ENCODE data around the gene DCAF15.

DCAF15 gene

DNA sequence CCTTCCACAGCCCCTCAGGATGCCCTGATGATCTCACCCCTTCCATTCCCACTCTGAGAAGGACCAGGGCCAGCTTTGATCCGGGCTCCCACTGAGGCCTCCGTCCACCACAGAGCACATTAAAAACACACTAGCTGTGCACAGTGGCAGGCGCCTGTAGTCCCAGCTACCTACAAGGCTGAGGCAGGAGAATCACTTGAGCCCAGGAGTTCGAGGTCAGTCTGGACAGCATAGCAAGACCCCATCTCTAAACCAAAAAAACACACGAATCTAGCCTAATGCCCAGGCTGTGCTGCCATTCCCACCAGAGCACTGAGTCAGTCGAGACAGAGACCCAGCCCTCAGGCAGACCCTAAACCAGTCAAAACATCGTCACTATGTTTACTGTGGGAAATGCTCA lies 39.7 kb downstream of the DCAF15 start:
- DNase-seq: no peak

DNA sequence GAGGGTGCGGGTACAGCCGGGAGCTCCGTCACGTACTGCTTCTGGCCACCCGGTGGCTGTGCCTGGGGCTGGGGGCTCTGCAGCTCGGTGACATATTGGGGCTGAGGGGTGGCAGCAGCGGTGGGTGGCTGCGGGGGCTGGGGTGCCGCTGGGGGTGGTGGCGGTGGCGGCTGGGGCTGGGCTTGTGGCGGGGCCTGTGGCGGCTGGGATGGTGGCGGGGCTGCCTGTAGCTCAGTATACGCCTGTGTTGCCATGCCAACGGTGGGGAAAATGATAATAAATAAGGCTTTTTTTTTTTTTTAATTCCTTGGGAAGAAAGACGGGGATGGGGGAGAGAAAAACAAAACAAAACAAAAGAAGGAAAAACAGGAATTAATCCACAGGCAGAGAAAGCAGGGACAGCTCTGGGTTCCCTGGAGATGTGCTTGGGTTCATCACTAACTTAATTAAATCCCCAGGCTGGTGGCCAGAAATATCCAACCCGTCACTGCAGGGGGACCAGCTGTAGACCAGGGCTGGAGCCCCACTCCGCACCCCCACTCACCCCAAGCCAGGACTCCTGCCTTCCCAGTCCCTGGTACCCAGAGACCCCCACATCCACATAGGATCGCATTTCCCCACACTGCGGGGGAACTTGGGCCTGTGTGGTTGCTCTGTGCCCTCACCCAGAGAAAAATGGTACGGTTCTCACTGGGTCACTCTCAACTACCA lies 41.4 kb downstream of the DCAF15 start:
- DNase-seq: peak in 2 of 56 donors; percentile 3 to 15

DNA sequence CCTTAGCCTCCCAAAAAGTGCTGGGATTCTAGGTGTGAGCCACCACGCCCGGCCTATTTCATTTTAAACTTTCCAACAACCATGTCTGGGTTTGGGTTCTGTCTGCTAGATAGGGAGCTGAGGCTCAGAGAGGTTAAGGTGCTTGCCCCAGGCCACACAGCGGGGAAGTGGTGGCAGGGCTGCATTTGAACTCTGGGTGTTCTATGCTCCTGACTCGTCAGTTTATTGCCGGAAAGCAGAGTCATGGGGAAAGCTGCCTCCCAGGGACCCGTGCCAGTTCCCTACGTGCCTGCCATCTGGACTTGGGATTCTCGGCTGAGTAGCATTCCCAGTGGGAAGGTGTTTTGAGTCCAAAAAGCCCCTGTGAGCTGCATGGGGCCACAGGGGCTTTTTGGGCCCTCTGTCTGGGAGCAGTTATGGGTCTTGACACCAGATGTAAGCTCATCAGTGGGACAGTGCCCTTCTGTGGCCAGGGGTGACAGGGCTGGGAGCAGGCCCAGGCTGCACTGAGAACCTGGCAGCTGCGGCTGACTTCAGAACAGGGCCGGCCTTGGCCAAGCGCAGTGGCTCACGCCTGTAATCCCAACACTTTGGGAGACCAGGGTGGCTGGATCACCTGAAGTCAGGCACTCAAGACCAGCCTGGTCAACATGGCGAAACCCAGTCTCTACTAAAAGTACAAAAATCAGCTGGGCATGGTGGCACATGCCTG lies 42.9 kb downstream of the DCAF15 start:
- peak in 8 of 56 donors; percentile 8 to 49 (median 26) for DNase-seq

DNA sequence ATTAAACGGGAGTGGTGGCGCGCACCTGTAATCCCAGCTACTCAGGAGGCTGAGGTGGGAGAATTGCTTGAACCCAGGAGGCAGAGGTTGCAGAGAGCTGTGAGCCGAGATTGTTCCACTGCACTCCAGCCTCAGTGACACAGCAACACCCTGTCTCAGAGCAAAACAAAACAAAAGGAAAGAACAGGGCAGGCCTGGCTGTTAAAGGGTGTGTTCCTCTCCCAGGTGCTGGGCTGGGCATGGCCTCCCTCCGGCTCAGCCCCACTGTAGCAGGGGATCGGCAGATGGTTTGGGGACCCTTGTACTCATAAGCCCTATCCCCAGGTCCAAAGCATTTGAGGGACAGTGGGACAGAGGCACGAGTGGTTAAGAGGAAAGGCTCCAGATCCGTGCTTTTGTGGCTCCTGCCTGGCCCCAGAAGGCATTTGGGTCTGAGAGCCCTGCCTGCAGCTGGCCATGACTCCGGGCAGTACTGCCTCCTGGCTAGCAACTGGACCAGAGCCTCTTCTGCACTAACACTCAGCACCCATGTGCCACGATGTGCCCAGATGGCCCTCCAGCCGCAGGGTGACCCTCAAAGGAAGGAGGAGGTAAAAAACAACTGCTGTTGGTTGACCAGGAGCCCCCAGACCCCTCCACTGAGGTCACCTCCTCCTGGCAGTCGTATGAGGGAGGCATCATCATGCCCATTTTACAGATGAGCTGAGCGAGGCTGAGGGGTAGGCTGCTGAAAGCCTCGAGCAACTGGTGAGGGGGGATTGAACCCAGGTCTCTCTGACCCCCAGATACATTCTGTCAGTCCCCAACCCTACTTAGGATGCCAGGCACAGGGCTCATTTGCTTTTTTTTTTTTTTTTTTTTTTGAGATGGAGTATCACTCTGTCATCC lies 43.8 kb downstream of the DCAF15 start:
- no peak for DNase-seq

DNA sequence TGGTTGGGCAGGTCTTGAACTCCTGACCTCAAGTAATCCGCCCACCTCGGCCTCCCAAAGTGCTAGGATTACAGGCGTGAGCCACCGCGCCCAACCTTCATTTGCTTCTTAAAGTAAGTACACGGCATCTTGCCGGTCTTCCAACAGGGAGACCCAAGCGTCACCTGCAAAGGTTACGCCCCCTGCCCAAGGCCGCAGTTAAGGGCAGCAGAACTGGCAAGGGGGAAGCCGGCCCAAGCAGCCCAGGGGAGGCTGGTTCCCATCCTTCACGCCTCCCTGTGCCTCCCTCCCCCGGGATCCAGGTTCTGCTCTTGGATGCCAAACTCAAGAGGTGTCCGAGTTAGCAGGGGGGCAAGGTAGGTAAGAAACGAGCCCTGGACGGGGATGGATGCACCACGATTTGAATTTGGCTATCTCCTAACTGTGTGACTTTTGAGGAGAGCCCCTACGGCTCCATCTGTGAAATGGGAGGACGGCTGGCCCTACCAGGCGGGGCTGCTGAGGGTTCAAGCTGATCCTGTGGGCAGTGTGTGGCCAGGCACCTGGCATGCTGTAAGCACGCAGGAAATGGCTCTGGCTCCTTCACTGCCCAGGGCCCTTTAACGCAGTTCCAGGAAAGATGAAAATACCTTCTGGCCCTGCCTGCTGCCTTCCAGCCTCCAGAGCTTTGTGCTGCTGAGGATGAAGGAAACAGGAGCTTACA lies 44.8 kb downstream of the DCAF15 start:
- DNase-seq: no peak

DNA sequence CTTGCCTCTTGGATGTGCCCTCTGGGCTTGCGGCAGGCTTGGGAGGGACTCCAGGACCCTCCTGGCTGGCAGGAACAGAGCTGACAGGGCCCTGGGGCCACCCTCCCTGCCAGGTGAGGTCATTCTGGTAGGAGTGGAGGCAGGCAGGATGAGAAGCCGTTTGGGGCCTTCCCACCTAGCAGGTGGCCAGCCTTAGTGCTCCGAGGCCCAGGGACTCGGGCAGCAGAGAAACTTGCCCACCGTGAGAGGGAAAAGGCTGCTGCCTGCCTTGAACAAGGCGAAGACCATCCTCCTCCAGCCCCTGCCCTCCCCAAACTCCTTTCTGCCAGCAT lies 45.3 kb downstream of the DCAF15 start:
- no peak for DNase-seq

DNA sequence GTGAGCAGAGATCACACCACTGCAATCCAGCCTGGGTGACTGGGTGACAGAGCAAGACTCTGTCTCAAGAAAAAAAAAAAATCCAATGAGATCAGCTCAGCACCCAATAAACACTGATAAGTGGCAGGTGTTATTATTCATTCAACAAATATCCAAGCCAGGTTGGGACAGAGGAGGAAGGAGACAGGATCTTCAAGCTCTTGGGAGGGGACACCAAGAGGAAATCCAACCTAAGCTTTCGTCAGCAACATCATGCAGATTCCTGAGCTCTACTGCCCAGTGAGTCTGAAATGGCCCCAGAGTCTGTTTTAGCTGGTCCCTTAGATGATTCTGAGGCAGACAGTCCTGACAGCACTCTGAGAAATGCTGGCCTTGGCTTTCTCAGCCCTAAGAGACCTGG lies 46.1 kb downstream of the DCAF15 start:
- DNase-seq: no peak

DNA sequence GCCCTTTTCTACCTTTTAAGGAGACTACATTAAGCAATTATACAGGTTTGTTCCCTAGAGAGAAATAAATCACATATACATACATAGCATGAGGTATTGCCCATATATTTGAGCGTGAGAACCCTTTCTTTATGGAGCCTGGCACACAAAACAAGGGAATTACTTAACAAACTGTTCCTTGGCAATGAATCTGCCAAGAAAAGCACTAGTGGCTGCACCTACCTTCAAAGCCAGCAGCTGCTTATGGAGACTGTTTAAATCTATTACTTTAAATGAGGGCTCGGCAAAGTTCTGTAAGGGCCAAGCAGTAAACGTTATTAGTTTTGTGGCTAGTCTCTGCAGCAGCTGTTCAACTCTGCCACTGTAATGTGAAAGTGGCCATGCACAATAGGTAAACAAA lies 46.8 kb downstream of the DCAF15 start:
- no peak for DNase-seq

DNA sequence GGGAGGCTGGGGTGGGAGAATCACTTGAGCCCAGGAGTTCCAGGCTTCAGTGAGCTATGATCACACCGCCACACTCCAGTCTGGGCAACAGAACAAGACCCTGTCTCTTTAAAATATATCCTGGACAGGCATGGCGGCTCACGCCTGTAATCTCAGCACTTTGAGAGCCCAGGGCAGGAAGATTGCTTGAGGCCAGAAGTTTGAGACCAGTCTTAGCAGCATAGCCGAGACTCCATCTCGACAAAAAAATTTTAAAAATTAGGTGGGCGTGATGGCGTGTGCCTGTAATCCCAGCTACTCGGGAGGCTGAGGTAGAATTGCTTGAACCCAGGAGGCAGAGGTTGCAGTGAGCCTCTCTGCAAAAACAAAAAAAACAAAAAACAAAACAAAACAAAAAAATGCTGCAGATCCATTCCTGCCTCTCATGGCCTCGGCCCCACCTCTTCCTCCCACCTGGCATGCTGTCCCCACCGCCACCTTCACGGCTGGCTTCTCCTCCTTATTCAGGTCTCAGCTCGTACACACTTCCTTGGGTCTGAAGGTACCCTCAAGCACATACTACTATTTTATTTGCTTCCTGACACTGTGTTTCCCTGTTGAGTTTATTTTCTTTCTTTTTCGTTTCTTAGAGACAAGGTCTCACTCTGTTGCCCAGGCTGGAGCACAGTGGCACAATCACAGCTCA lies 48.5 kb downstream of the DCAF15 start:
- DNase-seq: no peak

DNA sequence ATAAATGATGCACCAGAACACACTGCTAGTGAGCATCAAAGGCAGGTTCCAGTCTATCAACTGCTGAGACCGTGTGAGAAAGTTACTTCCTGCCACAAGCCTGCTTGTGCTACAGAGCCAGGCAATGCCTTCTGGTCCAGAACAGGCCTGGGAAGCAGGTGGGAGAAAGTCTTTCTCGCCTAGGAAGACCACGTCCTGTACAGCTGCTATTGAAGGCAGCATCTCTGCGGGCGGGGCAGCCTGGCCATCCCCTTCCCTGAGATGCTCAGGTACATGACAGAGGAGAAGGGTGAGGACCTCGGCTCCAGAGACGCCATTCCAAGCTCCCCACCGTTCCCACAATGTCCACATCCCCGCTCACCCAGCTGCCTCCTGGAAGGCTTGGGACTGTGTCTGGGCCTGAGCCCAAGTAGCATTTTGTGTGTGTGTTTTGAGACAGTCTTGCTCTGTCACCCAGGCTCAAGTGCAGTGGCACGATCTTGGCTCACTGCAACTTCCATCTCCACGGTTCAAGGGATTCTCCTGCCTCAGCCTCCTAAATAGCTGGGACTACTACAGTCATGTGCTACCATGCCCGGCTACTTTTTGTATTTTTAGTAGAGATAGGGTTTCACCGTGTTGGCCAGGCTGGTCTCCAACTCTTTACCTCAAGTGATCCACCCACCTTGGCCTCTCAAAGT lies 50.4 kb downstream of the DCAF15 start:
- DNase-seq: peak in 3 of 56 donors; percentile 12 to 25 (median 16)

DNA sequence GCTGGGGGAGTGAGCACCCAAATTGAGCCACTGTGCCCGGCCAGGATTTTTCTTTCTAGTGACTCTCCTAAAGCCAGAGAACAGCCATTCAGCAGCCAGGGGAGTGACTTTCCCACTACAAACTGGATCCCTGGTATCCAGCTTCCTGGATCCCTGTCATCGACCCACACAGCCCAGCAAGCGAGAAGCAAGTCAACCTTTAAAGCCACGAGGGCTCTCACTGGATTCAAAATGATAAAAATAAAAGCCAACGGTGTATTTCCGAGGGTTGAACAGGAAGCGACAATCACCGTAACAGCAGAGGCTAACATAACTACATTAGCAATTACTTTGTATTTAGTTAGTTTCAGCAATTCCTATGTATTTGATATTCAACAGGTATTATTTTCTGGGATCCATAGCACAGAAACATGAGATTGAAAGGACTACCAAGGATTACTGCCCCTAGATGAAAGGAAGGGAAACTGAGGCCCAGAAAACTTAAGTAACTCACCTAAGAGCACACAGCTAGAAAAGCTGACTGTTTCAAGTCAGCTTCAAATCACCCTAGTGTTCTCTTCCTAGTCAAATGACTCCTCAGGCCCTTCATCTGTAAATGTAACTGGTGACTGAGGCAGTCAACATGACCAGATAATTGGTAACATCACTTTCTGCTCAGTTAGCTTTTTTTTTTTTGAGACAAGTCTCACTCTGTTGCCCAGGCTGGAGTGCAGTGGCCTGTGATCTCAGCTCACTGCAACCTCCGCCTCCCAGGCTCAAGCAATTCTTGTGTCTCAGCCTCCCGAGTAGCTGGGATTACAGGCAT lies 51.1 kb downstream of the DCAF15 start:
- peak in 1 of 56 donors; percentile 25 for DNase-seq

DNA sequence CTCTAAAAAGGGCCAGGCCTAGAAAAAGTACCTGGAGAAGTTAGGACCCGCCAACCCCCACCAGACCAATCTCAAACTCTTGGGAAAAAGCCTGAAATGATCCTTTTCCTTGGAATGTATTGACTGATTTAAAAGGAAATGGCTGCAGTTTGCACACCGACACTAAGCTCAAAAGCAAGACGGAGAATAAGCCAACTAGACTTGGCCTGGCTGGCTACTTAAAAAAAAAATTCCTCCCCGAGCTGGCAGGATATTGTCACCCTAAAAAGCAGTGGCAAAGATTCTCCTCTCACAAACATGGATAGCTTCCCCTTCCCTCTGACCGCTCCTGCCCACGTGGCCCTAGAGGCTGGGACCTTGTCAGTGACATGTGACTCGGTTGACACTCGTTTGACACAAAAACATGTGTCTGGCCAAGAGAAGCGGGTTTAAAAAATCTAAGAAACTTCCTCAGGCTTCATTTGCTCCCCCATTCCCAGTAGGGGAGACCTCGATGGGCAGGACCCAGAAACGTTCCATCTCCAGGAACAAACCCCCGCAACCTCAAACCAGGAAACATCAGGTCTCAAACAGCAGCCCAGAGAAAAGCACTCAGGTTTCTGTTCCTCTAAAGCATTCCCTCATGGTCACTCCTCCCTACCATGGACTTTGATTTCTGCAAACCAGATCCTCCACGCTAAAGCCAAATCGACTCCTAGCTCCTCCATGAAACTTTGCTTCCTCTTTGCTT lies 52.5 kb downstream of the DCAF15 start:
- DNase-seq: peak in 42 of 56 donors; percentile 6 to 70 (median 32)

DNA sequence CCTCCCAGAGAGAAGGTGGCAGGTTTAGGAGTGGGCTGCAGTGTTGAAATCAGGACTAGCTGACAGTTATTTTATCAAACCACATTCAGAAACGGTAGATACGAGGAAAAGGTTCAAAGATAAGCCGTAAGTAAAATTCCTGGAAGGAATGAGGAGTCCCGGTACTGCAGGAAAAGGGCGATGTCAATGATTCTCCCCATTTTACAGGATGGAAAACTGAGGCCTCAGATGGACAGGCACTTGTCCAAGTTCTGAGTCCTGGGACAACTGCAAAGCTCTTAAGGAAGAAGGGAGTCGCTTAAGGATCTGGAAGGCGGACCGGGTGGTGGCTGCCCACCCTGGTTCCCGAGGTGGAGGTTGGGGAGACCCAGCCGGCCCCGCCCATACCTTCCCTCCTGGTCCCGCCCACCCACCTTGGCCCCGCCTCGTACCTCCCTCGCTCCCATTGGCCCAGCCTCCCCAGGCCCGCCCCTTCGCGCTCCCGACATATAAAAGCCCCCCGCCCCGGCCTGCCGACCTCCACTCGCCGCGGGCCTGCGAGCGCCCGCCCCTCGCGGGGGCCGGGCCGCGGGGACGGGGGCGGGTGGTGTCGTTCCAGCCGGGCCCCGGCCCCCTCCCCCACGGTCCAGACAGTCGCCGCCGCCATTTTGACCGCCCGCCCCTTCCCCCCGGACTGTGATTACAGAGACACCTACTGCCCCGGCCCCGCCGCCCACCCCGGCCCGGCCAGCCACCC lies 53.2 kb downstream of the DCAF15 start:
- DNase-seq: peak in 53 of 56 donors; percentile 10 to 87 (median 67)

DNA sequence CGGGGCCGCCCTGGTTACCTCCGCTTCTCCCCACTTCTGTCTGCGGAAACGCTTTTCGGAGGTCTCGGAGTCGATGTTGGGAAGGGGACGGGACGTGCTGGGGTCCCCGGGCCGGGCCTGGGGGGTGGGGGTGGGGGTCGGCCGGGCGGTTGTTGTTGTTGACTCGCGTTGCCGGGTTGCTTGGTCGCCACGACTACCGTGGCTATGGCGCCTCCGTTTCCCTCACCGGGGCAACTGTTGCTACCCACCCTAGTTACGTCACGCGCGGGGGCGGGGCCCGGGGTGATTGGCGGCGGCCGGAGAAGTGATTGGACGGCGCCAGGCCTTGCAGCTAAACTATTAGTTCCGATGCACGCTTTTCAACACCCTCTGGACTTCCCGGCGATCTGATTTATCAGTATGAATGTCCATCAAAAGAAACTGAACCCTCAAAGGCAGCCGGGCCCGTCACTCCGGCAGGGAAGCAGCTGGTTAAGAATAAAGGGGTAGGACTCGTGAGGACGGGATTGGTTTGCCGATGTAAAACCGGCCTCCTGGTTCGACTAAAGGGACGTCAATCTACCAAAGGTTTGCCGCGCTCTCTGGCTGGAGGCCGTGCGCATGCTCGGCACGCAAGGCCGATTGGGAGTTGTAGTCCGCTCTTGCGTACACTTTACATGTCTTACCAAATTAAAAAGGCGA lies 53.9 kb downstream of the DCAF15 start, which contains the start of gene RFX1:
Gene RFX1 (minus strand): TSS at position 236 of the 681 bp plus-strand sequence. CDS start 12,477 bp downstream, outside the sequence.
- DNase-seq: peak; percentile 93 to 100 (median 99)

DNA sequence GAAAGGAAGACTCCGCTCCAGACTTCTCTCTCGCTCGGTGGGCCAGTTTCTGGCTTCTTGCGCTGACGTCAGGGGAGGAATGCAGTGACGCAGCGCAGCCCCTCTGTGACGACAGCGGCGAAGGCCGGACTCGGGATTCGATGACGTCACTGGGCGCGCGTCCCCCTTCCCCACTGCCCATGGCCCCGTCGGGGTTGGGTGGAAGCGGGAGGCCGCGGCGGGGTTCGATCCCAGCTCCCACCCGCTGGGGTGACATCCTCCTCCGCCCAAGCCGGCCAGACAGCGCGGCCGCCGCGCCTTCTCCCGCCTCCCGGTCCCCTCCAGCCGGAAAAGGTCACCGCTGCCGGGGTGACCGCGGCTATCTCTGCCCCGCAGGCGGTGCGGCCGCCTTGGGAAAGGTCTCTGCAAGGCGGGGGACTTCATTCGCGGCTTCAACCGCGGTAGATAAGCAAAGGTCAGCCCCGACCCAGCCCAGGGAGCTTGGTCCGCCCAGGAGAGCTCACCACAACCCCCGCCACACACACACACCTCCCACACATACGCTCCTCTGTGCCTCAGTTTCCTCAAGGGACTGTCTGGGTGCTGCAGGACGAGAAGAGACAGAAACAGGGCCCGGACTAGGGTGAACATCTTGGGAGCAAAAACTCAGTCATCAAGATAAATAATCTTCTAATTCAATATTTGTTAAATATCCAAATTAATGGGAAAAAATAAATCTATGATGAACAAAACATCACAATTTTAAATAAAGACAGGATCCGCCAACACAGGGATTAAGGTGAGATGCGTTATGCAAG lies 54.7 kb downstream of the DCAF15 start:
- peak in 13 of 56 donors; percentile 65 to 97 (median 92) for DNase-seq
